CD8-positive, alpha-beta memory T cell (primary cell): Measurements from ENCODE around the gene WDR45. TPM values are rescaled to one million over a fixed set of nuclear protein-coding genes. Genes with fewer than 3 reads are reported as not detected.
A peak's percentile ranks its signal among the peaks of the same experiment; 100 is the strongest.

ENCODE experiments used
- CTCF ChIA-PET: fragments of 350-600 bp; sonication (Branson Sonifier 250); formaldehyde crosslinking; loops from one replicate; lab custom pipeline; 2021; ENCODE audit warnings: antibody characterized with exemption; lab: Charles Lee
- POLR2A ChIA-PET: fragments of 350-600 bp; sonication (Branson Sonifier 250); formaldehyde crosslinking; loops from one replicate; lab custom pipeline; 2021; ENCODE audit warnings: antibody characterized with exemption; lab: Charles Lee
- DNase-seq, 5 donors: peaks; one replicate each; pipeline versions ENCODE4 v3.0.0 to v3.0.0-alpha.2; 2020 to 2022; ENCODE audit warnings: mixed read lengths in 1 of 5
- H3K27ac ChIP-seq: one replicate; pipeline ENCODE4 v1.7.0; 2013; ENCODE audit warnings: low read depth, mild to moderate bottlenecking, low read length, moderate library complexity
- H3K27me3 ChIP-seq: 2 replicates; pipeline ENCODE4 v1.7.0; 2013; ENCODE audit warnings: low read length, mild to moderate bottlenecking; ENCODE audit not compliant: insufficient read depth, poor library complexity, severe bottlenecking
- H3K36me3 ChIP-seq: 2 replicates; pipeline ENCODE4 v1.7.0; 2013; ENCODE audit warnings: mild to moderate bottlenecking, low read length, moderate library complexity; ENCODE audit not compliant: insufficient read depth
- H3K4me1 ChIP-seq: 2 replicates; pipeline ENCODE4 v1.7.0; 2013; ENCODE audit warnings: mild to moderate bottlenecking, low read length, moderate library complexity; ENCODE audit not compliant: insufficient read depth
- H3K4me3 ChIP-seq: 2 replicates; pipeline ENCODE4 v1.7.0; 2013; ENCODE audit warnings: mild to moderate bottlenecking, low read length
- H3K9me3 ChIP-seq: 2 replicates; pipeline ENCODE4 v1.7.0; 2013; ENCODE audit warnings: mild to moderate bottlenecking, low read length
- H3K27ac Mint-ChIP-seq, 8 donors: one replicate each; pipeline ENCODE4 v1.8.0; 2020 to 2021; ENCODE audit warnings: mixed read lengths in 8 of 8, mild to moderate bottlenecking in 6 of 8, inconsistent platforms in 3 of 8, moderate library complexity in 3 of 8
- H3K27me3 Mint-ChIP-seq, 2 donors: one replicate each; pipeline ENCODE4 v1.8.0; 2020 to 2021; ENCODE audit warnings: mixed read lengths in 2 of 2, mild to moderate bottlenecking in 1 of 2, moderate library complexity in 1 of 2
- H3K36me3 Mint-ChIP-seq, 3 donors: one replicate each; pipeline ENCODE4 v1.8.0; 2020 to 2021; ENCODE audit warnings: mixed read lengths in 3 of 3, inconsistent platforms in 1 of 3, mild to moderate bottlenecking in 1 of 3
- H3K4me1 Mint-ChIP-seq, 3 donors: one replicate each; pipeline ENCODE4 v1.8.0; 2020 to 2021; ENCODE audit warnings: mixed read lengths in 3 of 3, inconsistent platforms in 1 of 3, mild to moderate bottlenecking in 1 of 3
- H3K4me3 Mint-ChIP-seq, 7 donors: one replicate each; pipeline ENCODE4 v1.8.0; 2020 to 2021; ENCODE audit warnings: mixed read lengths in 7 of 7, mild to moderate bottlenecking in 6 of 7, moderate library complexity in 4 of 7, inconsistent platforms in 2 of 7
- H3K9me3 Mint-ChIP-seq, 5 donors: one replicate each; pipeline ENCODE4 v1.8.0; 2020 to 2022; ENCODE audit warnings: mixed read lengths in 5 of 5, mild to moderate bottlenecking in 3 of 5, moderate library complexity in 2 of 5, inconsistent platforms in 1 of 5
- polyA plus RNA-seq: library from polyadenylated mRNA; unstranded; fragments of 300-500 nt; fragmentation: Illumina TruSeq; gene quantifications from one replicate; pipeline ENCODE4 v1.2.3, GENCODE V29; 2021
- total RNA-seq, 2 experiments: library from RNA; stranded (reverse); gene quantifications; one replicate each; pipeline ENCODE4 v1.2.3, GENCODE V29; 2021

The WDR45 gene
- total and polyA plus RNA-seq, 3 experiments from 2014 or later = 41.4 to 56.9 (median 46.2) TPM

GRCh38 chrX:49066278-49066677, 13.4 kb downstream of the WDR45 start:
- H3K27me3 Mint-ChIP-seq = peaks cover 0 to 7% of the 10 kb centered on the region in 2 donors
- peak overlapping the region in 1 of 7 donors; percentile 32 for H3K4me3 Mint-ChIP-seq
- H3K4me3 ChIP-seq = no peak overlapping the region
- no peaks in the 10 kb centered on the region for H3K4me1 ChIP-seq
- H3K27ac Mint-ChIP-seq = peak overlapping the region in 1 of 8 donors; percentile 87
- no peaks in the 10 kb centered on the region for H3K9me3 Mint-ChIP-seq
- peaks cover 0 to 34% (median 0%) of the 10 kb centered on the region in 3 donors for H3K36me3 Mint-ChIP-seq
- H3K4me1 Mint-ChIP-seq = no peaks in the 10 kb centered on the region
- H3K9me3 ChIP-seq = no peaks in the 10 kb centered on the region
- no peak for DNase-seq
- no peaks in the 10 kb centered on the region for H3K36me3 ChIP-seq
- ChIA-PET POLR2A (no interaction called here), CTCF (no interaction called here)
- no peak overlapping the region for H3K27ac ChIP-seq
- no peaks in the 10 kb centered on the region for H3K27me3 ChIP-seq

- Mint-ChIP-seq H3K27ac (no peak overlapping the region), H3K4me3 (peak overlapping the region in 1 of 7 donors; percentile 62)
Observed at GRCh38 chrX:49064735-49065134, 15.0 kb downstream of the WDR45 start.

GRCh38 chrX:49064303-49064702, 15.4 kb downstream of the WDR45 start:
- Histone ChIP-seq H3K4me3 (no peak overlapping the region), H3K27me3 (no peaks in the 10 kb centered on the region), H3K9me3 (no peaks in the 10 kb centered on the region), H3K36me3 (no peaks in the 10 kb centered on the region), H3K4me1 (no peaks in the 10 kb centered on the region), H3K27ac (no peak overlapping the region)
- POLR2A ChIA-PET = no interaction called here
- CTCF ChIA-PET = no interaction called here
- Mint-ChIP-seq H3K9me3 (no peaks in the 10 kb centered on the region), H3K36me3 (peaks cover 0 to 33% (median 0%) of the 10 kb centered on the region in 3 donors), H3K4me3 (no peak overlapping the region), H3K4me1 (no peaks in the 10 kb centered on the region), H3K27ac (no peak overlapping the region), H3K27me3 (peaks cover 0 to 5% of the 10 kb centered on the region in 2 donors)
- DNase-seq = no peak

More at GRCh38 chrX:49064735-49065134, 15.0 kb downstream of the WDR45 start:
- H3K4me1 Mint-ChIP-seq = no peaks in the 10 kb centered on the region
- peaks cover 0 to 7% of the 10 kb centered on the region in 2 donors for H3K27me3 Mint-ChIP-seq
- no peak overlapping the region for H3K27ac ChIP-seq
- H3K9me3 Mint-ChIP-seq = no peaks in the 10 kb centered on the region
- ChIA-PET CTCF (no interaction called here), POLR2A (no interaction called here)
- H3K4me3 ChIP-seq = no peak overlapping the region
- no peak for DNase-seq
- no peaks in the 10 kb centered on the region for H3K36me3 ChIP-seq
- H3K4me1 ChIP-seq = no peaks in the 10 kb centered on the region
- H3K9me3 ChIP-seq = no peaks in the 10 kb centered on the region
- peaks cover 0 to 33% (median 0%) of the 10 kb centered on the region in 3 donors for H3K36me3 Mint-ChIP-seq
- H3K27me3 ChIP-seq = no peaks in the 10 kb centered on the region

- Mint-ChIP-seq H3K9me3 (no peaks in the 10 kb centered on the region), H3K36me3 (peaks cover 0 to 33% (median 0%) of the 10 kb centered on the region in 3 donors), H3K4me3 (no peak overlapping the region), H3K4me1 (no peaks in the 10 kb centered on the region), H3K27me3 (peaks cover 0 to 5% of the 10 kb centered on the region in 2 donors), H3K27ac (no peak overlapping the region)
- H3K4me1 ChIP-seq = no peaks in the 10 kb centered on the region
- POLR2A ChIA-PET = no interaction called here
- CTCF ChIA-PET = no interaction called here
- no peak overlapping the region for H3K4me3 ChIP-seq
- H3K9me3 ChIP-seq = no peaks in the 10 kb centered on the region
- no peak overlapping the region for H3K27ac ChIP-seq
- no peaks in the 10 kb centered on the region for H3K27me3 ChIP-seq
- H3K36me3 ChIP-seq = no peaks in the 10 kb centered on the region
- DNase-seq = no peak
Observed at GRCh38 chrX:49063715-49064114, 16.0 kb downstream of the WDR45 start.

GRCh38 chrX:49061916-49062315, 17.8 kb downstream of the WDR45 start:
- peaks cover 0 to 27% (median 0%) of the 10 kb centered on the region in 3 donors for H3K36me3 Mint-ChIP-seq
- H3K27ac ChIP-seq = no peak overlapping the region
- H3K9me3 ChIP-seq = no peaks in the 10 kb centered on the region
- CTCF ChIA-PET = no interaction called here
- no peak for DNase-seq
- H3K4me1 ChIP-seq = no peaks in the 10 kb centered on the region
- no peaks in the 10 kb centered on the region for H3K27me3 ChIP-seq
- H3K4me3 Mint-ChIP-seq = no peak overlapping the region
- POLR2A ChIA-PET = no interaction called here
- H3K27me3 Mint-ChIP-seq = peaks cover 0 to 4% of the 10 kb centered on the region in 2 donors
- peak overlapping the region in 2 of 8 donors; percentile 22 to 94 for H3K27ac Mint-ChIP-seq
- H3K4me1 Mint-ChIP-seq = peaks cover 1 to 4% (median 2%) of the 10 kb centered on the region in 3 donors
- no peaks in the 10 kb centered on the region for H3K36me3 ChIP-seq
- no peaks in the 10 kb centered on the region for H3K9me3 Mint-ChIP-seq
- H3K4me3 ChIP-seq = no peak overlapping the region

- POLR2A ChIA-PET = no interaction called here
- H3K4me1 ChIP-seq = no peaks in the 10 kb centered on the region
- CTCF ChIA-PET = no interaction called here
- no peaks in the 10 kb centered on the region for H3K9me3 ChIP-seq
- no peak overlapping the region for H3K4me3 ChIP-seq
- no peak for DNase-seq
- Mint-ChIP-seq H3K4me1 (peaks cover 2 to 8% (median 5%) of the 10 kb centered on the region in 3 donors), H3K36me3 (peaks cover 0 to 23% (median 0%) of the 10 kb centered on the region in 3 donors), H3K27me3 (peaks cover 0 to 4% of the 10 kb centered on the region in 2 donors), H3K4me3 (no peak overlapping the region), H3K27ac (peak overlapping the region in 2 of 8 donors; percentile 22 to 40), H3K9me3 (no peaks in the 10 kb centered on the region)
- H3K36me3 ChIP-seq = no peaks in the 10 kb centered on the region
- H3K27ac ChIP-seq = no peak overlapping the region
- H3K27me3 ChIP-seq = no peaks in the 10 kb centered on the region
Observed at GRCh38 chrX:49061490-49061889, 18.2 kb downstream of the WDR45 start.

GRCh38 chrX:49060914-49061313, 18.8 kb downstream of the WDR45 start:
- H3K36me3 ChIP-seq = no peaks in the 10 kb centered on the region
- no peak for DNase-seq
- H3K9me3 ChIP-seq = no peaks in the 10 kb centered on the region
- H3K27ac ChIP-seq = no peak overlapping the region
- POLR2A ChIA-PET = no interaction called here
- Mint-ChIP-seq H3K27me3 (peaks cover 0 to 4% of the 10 kb centered on the region in 2 donors), H3K9me3 (no peaks in the 10 kb centered on the region), H3K27ac (no peak overlapping the region), H3K36me3 (peaks cover 0 to 20% (median 0%) of the 10 kb centered on the region in 3 donors), H3K4me1 (peaks cover 2 to 10% (median 5%) of the 10 kb centered on the region in 3 donors), H3K4me3 (no peak overlapping the region)
- CTCF ChIA-PET = no interaction called here
- H3K4me1 ChIP-seq = no peaks in the 10 kb centered on the region
- H3K27me3 ChIP-seq = no peaks in the 10 kb centered on the region
- H3K4me3 ChIP-seq = no peak overlapping the region

- no peak for DNase-seq
- Histone ChIP-seq H3K27me3 (no peaks in the 10 kb centered on the region), H3K4me1 (peaks cover 5% of the 10 kb centered on the region), H3K4me3 (no peak overlapping the region), H3K27ac (no peak overlapping the region), H3K36me3 (no peaks in the 10 kb centered on the region), H3K9me3 (no peaks in the 10 kb centered on the region)
- peaks cover 0 to 15% (median 0%) of the 10 kb centered on the region in 3 donors for H3K36me3 Mint-ChIP-seq
- peaks cover 11 to 22% (median 14%) of the 10 kb centered on the region in 3 donors for H3K4me1 Mint-ChIP-seq
- no peak overlapping the region for H3K4me3 Mint-ChIP-seq
- no peaks in the 10 kb centered on the region for H3K9me3 Mint-ChIP-seq
- H3K27ac Mint-ChIP-seq = peak overlapping the region in 1 of 8 donors; percentile 47
- H3K27me3 Mint-ChIP-seq = peaks cover 0 to 8% of the 10 kb centered on the region in 2 donors
- ChIA-PET POLR2A (no interaction called here), CTCF (no interaction called here)
Observed at GRCh38 chrX:49059681-49060085, 20.0 kb downstream of the WDR45 start.
